ENCODE results near the gene CLCN1. TPM values are rescaled to one million over a fixed set of nuclear protein-coding genes. Genes with fewer than 3 reads are reported as not detected.

CLCN1 gene
- total RNA-seq, 1 donor from 2014 or later: 4.7 TPM

DNA sequence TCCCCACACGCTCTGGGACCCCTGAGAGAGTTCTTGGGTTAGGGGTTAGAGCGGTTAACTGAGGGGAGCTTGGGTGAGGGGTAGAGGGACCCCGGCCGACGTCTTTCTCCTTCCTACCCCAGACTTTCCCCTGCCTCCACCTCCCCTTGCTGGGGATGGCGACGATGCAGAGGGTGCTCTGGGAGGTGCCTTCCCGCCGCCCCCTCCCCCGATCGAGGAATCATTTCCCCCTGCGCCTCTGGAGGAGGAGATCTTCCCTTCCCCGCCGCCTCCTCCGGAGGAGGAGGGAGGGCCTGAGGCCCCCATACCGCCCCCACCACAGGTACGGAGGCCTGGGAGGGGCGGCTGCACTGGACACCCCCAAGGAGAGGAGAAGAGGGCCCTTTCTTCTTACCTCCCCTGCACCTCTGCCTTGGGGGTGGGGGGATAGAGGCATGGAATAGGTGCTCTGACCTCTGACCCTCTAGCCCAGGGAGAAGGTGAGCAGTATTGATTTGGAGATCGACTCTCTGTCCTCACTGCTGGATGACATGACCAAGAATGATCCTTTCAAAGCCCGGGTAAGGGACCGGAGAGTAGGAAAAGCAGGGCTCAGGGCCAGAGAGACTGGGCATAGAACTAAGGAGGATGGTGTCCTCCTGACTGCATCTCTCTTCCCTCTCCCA, 66.3 kb downstream of the CLCN1 start:
- Histone ChIP-seq H3K9me3 (ENCODE audit: control insufficient read depth in 3 of 3, low read length in 3 of 3) (no peaks in the 10 kb centered on the region), H3K27ac (ENCODE audit: low read depth, low read length) (peak overlapping the region; percentile 99), H3K27me3 (ENCODE audit: control insufficient read depth in 3 of 3, insufficient read depth in 3 of 3, low read length in 3 of 3) (no peaks in the 10 kb centered on the region), H3K4me3 (ENCODE audit: low read length in 3 of 3) (peak overlapping the region; percentile 81 to 87 (median 83)), H3K36me3 (ENCODE audit: control insufficient read depth in 3 of 3, insufficient read depth in 3 of 3, low read length in 3 of 3) (peaks cover 14 to 19% (median 16%) of the 10 kb centered on the region in 3 donors), H3K9ac (ENCODE audit: low read depth in 1 of 3, low read length in 3 of 3) (peak overlapping the region; percentile 83 to 93 (median 92)), H3K4me1 (ENCODE audit: control insufficient read depth in 3 of 3, insufficient read depth in 3 of 3, low read length in 3 of 3) (peaks cover 56 to 73% (median 61%) of the 10 kb centered on the region in 3 donors)

- peak overlapping the region; percentile 81 to 87 (median 83) for H3K4me3 ChIP-seq (ENCODE audit: low read length in 3 of 3)
- H3K27ac ChIP-seq (ENCODE audit: low read depth, low read length): peak overlapping the region; percentile 99
- peaks cover 20 to 25% (median 23%) of the 10 kb centered on the region in 3 donors for H3K36me3 ChIP-seq (ENCODE audit: control insufficient read depth in 3 of 3, insufficient read depth in 3 of 3, low read length in 3 of 3)
Measured at GRCh38 chr7:143382791-143383641, 67.1 kb downstream of the CLCN1 start.

GRCh38 chr7:143383642-143383957, 67.7 kb downstream of the CLCN1 start:
- H3K4me1 ChIP-seq (ENCODE audit: control insufficient read depth in 3 of 3, insufficient read depth in 3 of 3, low read length in 3 of 3): peaks cover 61 to 78% (median 63%) of the 10 kb centered on the region in 3 donors
- H3K4me3 ChIP-seq (ENCODE audit: low read length in 3 of 3): peak overlapping the region; percentile 4 to 62 (median 48)
- peaks cover 24 to 30% (median 29%) of the 10 kb centered on the region in 3 donors for H3K36me3 ChIP-seq (ENCODE audit: control insufficient read depth in 3 of 3, insufficient read depth in 3 of 3, low read length in 3 of 3)
- H3K9ac ChIP-seq (ENCODE audit: low read depth in 1 of 3, low read length in 3 of 3): peak overlapping the region in 1 of 3 donors; percentile 93
- no peaks in the 10 kb centered on the region for H3K9me3 ChIP-seq (ENCODE audit: control insufficient read depth in 3 of 3, low read length in 3 of 3)
- H3K27ac ChIP-seq (ENCODE audit: low read depth, low read length): peak overlapping the region; percentile 49
- no peaks in the 10 kb centered on the region for H3K27me3 ChIP-seq (ENCODE audit: control insufficient read depth in 3 of 3, insufficient read depth in 3 of 3, low read length in 3 of 3)

More at GRCh38 chr7:143382791-143383641, 67.1 kb downstream of the CLCN1 start:
- Histone ChIP-seq H3K9ac (ENCODE audit: low read depth in 1 of 3, low read length in 3 of 3) (peak overlapping the region in 2 of 3 donors; percentile 92 to 93), H3K9me3 (ENCODE audit: control insufficient read depth in 3 of 3, low read length in 3 of 3) (no peaks in the 10 kb centered on the region), H3K4me1 (ENCODE audit: control insufficient read depth in 3 of 3, insufficient read depth in 3 of 3, low read length in 3 of 3) (peaks cover 61 to 79% (median 63%) of the 10 kb centered on the region in 3 donors), H3K27me3 (ENCODE audit: control insufficient read depth in 3 of 3, insufficient read depth in 3 of 3, low read length in 3 of 3) (no peaks in the 10 kb centered on the region)

DNA sequence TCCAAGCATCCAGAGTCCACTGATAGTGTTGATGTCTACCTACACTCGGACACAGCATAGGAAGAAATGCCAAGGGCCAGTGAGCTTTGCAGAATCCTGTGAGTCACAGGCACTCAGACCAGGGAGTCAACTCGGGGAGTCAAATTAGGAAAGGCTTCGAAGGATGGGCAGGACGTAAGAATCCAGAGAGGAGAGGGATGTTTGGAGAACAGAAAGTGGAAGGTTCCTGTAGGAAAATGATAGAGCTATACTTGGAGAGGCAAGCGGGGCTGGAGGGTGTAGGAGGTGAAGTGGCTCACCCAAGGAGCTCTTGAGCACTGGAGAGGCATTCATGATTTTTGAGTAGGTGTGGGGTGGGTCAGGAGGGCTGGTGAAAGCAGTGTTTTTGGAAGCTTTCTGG, 68.2 kb downstream of the CLCN1 start:
- Histone ChIP-seq H3K36me3 (ENCODE audit: control insufficient read depth in 3 of 3, insufficient read depth in 3 of 3, low read length in 3 of 3) (peaks cover 30 to 36% (median 35%) of the 10 kb centered on the region in 3 donors), H3K4me1 (ENCODE audit: control insufficient read depth in 3 of 3, insufficient read depth in 3 of 3, low read length in 3 of 3) (peaks cover 59 to 79% (median 60%) of the 10 kb centered on the region in 3 donors), H3K9me3 (ENCODE audit: control insufficient read depth in 3 of 3, low read length in 3 of 3) (no peaks in the 10 kb centered on the region), H3K27ac (ENCODE audit: low read depth, low read length) (peak overlapping the region; percentile 49), H3K4me3 (ENCODE audit: low read length in 3 of 3) (peak overlapping the region; percentile 48 to 62 (median 54)), H3K27me3 (ENCODE audit: control insufficient read depth in 3 of 3, insufficient read depth in 3 of 3, low read length in 3 of 3) (no peaks in the 10 kb centered on the region), H3K9ac (ENCODE audit: low read depth in 1 of 3, low read length in 3 of 3) (peak overlapping the region in 2 of 3 donors; percentile 50 to 53)

DNA sequence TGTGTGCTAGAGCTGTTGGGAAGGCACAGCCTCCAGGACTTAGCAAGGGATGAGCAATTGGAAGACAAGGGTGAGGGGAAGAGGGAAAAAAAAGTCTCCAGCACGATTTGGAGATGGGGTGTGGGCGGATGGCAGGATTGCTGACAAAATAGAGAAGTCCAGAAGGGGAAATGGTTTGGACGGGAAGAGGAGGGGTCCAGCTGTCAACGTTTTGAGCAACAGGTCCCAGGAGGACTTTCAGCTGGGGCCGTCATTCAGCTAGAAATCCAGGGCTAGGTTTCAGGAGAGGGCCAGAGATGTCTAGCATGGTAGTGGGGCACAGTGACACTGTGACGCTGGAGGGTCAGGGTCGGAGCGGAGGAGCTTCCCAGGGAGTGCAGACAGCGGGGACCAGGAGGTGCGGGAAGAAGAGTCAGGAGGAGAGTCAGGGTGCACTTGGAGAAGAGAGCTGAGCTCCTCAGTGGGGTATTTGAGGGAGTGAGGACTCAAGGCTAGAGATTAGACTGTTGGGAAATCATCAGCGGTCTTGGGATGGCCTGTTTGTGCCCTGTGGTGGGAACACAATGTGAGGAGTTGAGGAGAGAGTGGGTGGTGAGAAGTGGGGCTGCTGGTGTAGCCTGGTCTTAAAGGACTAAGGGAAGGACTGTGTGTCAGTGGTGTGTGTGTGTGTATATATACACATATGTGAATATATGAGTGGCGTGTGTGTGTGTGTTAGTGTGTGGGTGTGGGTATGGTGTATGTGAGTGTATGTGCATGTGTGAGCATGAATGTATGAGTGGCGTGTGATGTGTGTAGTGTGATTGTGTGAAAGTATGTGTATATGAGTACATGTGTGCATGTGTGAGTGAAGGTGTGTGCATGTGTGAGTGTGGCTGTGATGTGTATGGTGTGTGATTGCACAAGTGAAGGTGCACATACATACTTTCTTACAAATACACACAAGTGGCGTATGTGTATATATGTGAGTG, 69.0 kb downstream of the CLCN1 start:
- Histone ChIP-seq H3K36me3 (ENCODE audit: control insufficient read depth in 3 of 3, insufficient read depth in 3 of 3, low read length in 3 of 3) (peaks cover 38 to 44% (median 43%) of the 10 kb centered on the region in 3 donors), H3K9me3 (ENCODE audit: control insufficient read depth in 3 of 3, low read length in 3 of 3) (no peaks in the 10 kb centered on the region), H3K9ac (ENCODE audit: low read depth in 1 of 3, low read length in 3 of 3) (peak overlapping the region in 2 of 3 donors; percentile 50 to 53), H3K27ac (ENCODE audit: low read depth, low read length) (peak overlapping the region; percentile 70), H3K27me3 (ENCODE audit: control insufficient read depth in 3 of 3, insufficient read depth in 3 of 3, low read length in 3 of 3) (no peaks in the 10 kb centered on the region), H3K4me1 (ENCODE audit: control insufficient read depth in 3 of 3, insufficient read depth in 3 of 3, low read length in 3 of 3) (peaks cover 51 to 78% (median 59%) of the 10 kb centered on the region in 3 donors), H3K4me3 (ENCODE audit: low read length in 3 of 3) (peak overlapping the region; percentile 48 to 62 (median 54))

GRCh38 chr7:143385891-143386781, 70.2 kb downstream of the CLCN1 start:
- Histone ChIP-seq H3K27me3 (ENCODE audit: control insufficient read depth in 3 of 3, insufficient read depth in 3 of 3, low read length in 3 of 3) (no peaks in the 10 kb centered on the region), H3K4me3 (ENCODE audit: low read length in 3 of 3) (peak overlapping the region in 2 of 3 donors; percentile 48 to 56), H3K9me3 (ENCODE audit: control insufficient read depth in 3 of 3, low read length in 3 of 3) (no peaks in the 10 kb centered on the region), H3K4me1 (ENCODE audit: control insufficient read depth in 3 of 3, insufficient read depth in 3 of 3, low read length in 3 of 3) (peaks cover 56 to 82% (median 71%) of the 10 kb centered on the region in 3 donors), H3K36me3 (ENCODE audit: control insufficient read depth in 3 of 3, insufficient read depth in 3 of 3, low read length in 3 of 3) (peaks cover 50 to 53% (median 51%) of the 10 kb centered on the region in 3 donors), H3K9ac (ENCODE audit: low read depth in 1 of 3, low read length in 3 of 3) (peak overlapping the region in 1 of 3 donors; percentile 50), H3K27ac (ENCODE audit: low read depth, low read length) (no peak overlapping the region)

GRCh38 chr7:143387156-143387975, 71.5 kb downstream of the CLCN1 start:
- H3K27me3 ChIP-seq (ENCODE audit: control insufficient read depth in 3 of 3, insufficient read depth in 3 of 3, low read length in 3 of 3): no peaks in the 10 kb centered on the region
- H3K4me3 ChIP-seq (ENCODE audit: low read length in 3 of 3): no peak overlapping the region
- peaks cover 61 to 86% (median 77%) of the 10 kb centered on the region in 3 donors for H3K4me1 ChIP-seq (ENCODE audit: control insufficient read depth in 3 of 3, insufficient read depth in 3 of 3, low read length in 3 of 3)
- H3K9me3 ChIP-seq (ENCODE audit: control insufficient read depth in 3 of 3, low read length in 3 of 3): no peaks in the 10 kb centered on the region
- no peak overlapping the region for H3K27ac ChIP-seq (ENCODE audit: low read depth, low read length)
- H3K9ac ChIP-seq (ENCODE audit: low read depth in 1 of 3, low read length in 3 of 3): no peak overlapping the region
- H3K36me3 ChIP-seq (ENCODE audit: control insufficient read depth in 3 of 3, insufficient read depth in 3 of 3, low read length in 3 of 3): peaks cover 54 to 60% (median 58%) of the 10 kb centered on the region in 3 donors

DNA sequence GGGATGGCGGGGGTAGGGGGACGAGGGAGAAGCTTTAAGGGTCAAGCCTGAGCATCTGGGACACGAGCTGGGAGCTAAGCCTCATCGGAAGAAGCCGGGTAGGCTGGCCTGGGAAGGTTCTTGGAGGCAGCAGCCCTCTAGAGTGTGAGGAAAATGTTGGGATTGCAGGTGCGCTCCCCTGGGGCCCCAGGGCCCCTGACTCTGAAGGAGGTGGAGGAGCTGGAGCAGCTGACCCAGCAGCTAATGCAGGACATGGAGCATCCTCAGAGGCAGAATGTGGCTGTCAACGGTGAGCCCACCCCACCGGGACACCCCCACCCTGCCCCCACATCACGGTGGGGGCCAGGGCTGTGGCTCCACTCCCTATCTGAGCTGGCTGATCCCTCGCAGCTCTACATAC, 72.1 kb downstream of the CLCN1 start:
- Histone ChIP-seq H3K27ac (ENCODE audit: low read depth, low read length) (no peak overlapping the region), H3K4me1 (ENCODE audit: control insufficient read depth in 3 of 3, insufficient read depth in 3 of 3, low read length in 3 of 3) (peaks cover 61 to 83% (median 76%) of the 10 kb centered on the region in 3 donors), H3K4me3 (ENCODE audit: low read length in 3 of 3) (no peak overlapping the region), H3K27me3 (ENCODE audit: control insufficient read depth in 3 of 3, insufficient read depth in 3 of 3, low read length in 3 of 3) (no peaks in the 10 kb centered on the region), H3K9ac (ENCODE audit: low read depth in 1 of 3, low read length in 3 of 3) (no peak overlapping the region), H3K36me3 (ENCODE audit: control insufficient read depth in 3 of 3, insufficient read depth in 3 of 3, low read length in 3 of 3) (peaks cover 54 to 57% (median 55%) of the 10 kb centered on the region in 3 donors), H3K9me3 (ENCODE audit: control insufficient read depth in 3 of 3, low read length in 3 of 3) (no peaks in the 10 kb centered on the region)

All from skeletal muscle tissue (tissue), 4 donors.